ENCODE measurements around the gene ATXN1.

GRCh38 chr6:16481697-16482399, 279.4 kb downstream of the ATXN1 start:
- TF ChIP-seq CTCF (IDR thresholded peaks at IDR 0.05; ENCODE audit: insufficient read depth, low read length, poor library complexity, severe bottlenecking) = no peak
- TF ChIP-seq EZH2phosphoT487 (conservative IDR thresholded peaks at IDR 0.05; ENCODE audit: low read length) = no peak
